GM19467 (cell line): ENCODE measurements around the gene SMIM5.

Source experiments
- ATAC-seq: cut with Tn5 transposase; IDR thresholded peaks from one replicate; pipeline ENCODE4 v1.9.1; 2021; ENCODE audit warnings: mild to moderate bottlenecking, moderate library complexity; ENCODE audit not compliant: unreplicated experiment

Gene SMIM5

DNA sequence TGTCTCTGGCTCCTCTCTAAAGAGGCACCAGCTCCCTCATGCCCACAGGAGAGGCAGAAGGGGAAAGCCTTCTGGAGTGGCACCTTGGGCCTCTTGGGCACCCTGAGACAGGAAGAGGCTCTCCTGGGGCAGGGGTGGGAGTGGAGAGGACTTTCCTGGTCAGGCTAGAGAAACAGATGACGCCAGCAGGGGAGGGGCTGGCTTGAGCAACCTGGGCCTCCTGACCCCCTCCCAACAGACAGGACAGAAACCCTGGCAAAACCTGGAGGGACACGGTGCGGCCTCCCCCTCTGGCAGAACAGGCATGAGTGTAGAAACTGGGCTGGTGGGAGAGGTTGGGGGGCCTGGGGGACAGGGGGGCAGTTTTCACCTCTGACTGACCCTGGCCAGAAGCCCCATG is 6.1 kb downstream of the SMIM5 start:
- no peak for ATAC-seq

- no peak for ATAC-seq
Observed at GRCh38 chr17:75639771-75640555, 6.7 kb downstream of the SMIM5 start.

GRCh38 chr17:75640556-75641119 is 7.4 kb downstream of the SMIM5 start:
- ATAC-seq = no peak

GRCh38 chr17:75641343-75641742 is 8.1 kb downstream of the SMIM5 start:
- ATAC-seq = no peak

- ATAC-seq = no peak
Observed at GRCh38 chr17:75642182-75642783, 9.0 kb downstream of the SMIM5 start.

DNA sequence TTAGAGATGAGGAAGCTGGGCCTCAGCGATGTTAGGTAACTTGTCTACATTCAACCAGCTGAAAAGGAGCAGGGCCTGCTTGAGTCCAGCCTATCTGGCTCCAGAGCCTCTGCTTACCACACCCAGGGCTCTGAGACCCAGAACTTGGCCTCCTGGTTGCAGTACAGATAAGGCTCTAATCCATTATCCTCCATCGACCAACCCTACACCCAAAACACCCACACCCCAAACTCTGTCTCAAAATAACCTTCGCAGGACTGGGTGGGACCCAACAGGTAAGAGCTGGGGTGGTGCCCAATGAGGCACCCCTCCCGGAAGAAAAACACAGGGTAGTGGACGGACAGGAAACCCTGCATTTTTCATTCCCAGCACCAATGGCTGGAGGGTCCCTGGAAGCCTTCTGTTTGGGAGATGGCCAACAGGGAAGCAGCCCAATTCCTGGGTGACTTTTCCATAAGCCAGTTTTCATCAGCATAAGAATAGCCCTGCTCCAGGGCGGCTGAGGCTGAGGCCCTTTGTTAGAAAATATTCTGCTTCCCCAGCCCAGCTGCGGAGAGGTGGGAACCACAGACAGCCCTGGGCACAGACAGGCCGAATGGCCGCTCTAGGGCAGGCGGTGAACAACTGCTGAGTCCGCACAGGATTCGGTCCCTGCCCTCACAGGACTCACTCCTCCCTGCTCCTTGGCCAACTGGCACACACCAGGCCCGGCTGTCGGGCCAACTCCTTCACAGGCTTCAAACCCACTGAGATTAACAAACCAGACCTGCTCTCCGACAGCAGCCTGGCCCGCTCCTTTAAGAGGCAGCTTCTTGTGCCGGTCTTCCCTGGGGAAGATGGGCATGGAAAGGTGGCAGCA is 9.8 kb downstream of the SMIM5 start:
- no peak for ATAC-seq

- no peak for ATAC-seq
Observed at GRCh38 chr17:75643643-75644017, 10.4 kb downstream of the SMIM5 start.

DNA sequence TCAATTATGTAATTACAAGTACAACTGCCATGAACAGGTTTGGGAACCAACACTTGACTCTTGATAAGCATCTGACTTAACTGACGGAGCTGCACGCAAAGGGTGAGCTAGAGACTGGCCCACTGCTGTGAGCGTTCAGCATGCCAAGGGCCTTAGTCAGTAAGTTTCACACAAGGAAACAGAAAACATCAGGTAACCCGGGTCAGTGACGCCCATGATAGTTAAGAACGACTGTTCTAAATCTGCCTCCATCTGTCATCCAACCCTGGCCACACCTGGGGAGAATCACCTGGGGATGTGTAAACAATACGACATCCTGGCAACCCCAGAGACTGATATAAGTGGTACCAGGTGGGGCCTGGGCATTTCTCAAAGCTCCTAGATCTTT is 12.3 kb downstream of the SMIM5 start:
- ATAC-seq = no peak

- ATAC-seq = peak; percentile 74
Observed at GRCh38 chr17:75645889-75646637, 12.8 kb downstream of the SMIM5 start.

GRCh38 chr17:75646638-75646992 is 13.4 kb downstream of the SMIM5 start:
- no peak for ATAC-seq

- no peak for ATAC-seq
Observed at GRCh38 chr17:75647061-75647460, 13.8 kb downstream of the SMIM5 start.

GRCh38 chr17:75647921-75648320 is 14.7 kb downstream of the SMIM5 start:
- no peak for ATAC-seq

DNA sequence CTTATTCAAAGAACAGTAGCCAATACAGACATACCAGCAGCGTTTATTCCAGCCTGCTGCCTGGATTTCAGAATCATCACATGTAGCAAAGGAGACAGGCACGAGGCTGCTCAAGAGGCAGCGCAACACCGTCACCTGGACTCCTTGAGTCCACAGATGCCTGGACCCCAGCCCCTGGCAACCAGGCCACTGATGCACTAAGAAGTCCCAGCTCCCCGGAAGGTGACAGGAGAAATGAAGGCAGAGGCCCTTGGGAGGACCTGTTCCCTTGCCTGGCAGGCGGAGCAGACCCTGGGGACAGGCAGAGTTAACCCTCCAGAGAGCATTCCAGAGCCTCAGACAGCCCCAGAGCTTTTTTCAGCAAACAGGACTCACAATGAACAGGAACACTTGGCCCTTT is 16.5 kb downstream of the SMIM5 start:
- ATAC-seq = no peak

GRCh38 chr17:75650874-75651273 is 17.6 kb downstream of the SMIM5 start:
- no peak for ATAC-seq

DNA sequence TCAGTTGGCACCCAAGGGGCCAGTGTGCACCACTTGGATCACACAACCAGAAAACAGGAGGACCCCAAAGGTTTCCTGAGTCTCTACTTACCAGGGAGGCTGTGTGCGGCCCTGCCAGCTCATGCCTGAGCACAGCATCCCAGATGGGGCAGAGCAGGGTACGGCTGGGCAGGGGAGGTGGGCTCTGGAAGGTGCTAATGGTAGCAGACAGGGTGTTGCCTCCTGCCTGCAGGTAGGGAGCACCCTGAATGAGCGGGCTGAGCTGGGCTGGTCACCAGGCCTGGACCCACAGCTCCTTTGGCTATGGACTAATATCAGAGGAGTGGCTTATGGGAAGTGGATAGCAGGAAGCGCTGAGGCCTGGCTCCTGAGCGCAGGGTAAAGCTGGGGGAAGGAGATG is 19.1 kb downstream of the SMIM5 start:
- no peak for ATAC-seq

DNA sequence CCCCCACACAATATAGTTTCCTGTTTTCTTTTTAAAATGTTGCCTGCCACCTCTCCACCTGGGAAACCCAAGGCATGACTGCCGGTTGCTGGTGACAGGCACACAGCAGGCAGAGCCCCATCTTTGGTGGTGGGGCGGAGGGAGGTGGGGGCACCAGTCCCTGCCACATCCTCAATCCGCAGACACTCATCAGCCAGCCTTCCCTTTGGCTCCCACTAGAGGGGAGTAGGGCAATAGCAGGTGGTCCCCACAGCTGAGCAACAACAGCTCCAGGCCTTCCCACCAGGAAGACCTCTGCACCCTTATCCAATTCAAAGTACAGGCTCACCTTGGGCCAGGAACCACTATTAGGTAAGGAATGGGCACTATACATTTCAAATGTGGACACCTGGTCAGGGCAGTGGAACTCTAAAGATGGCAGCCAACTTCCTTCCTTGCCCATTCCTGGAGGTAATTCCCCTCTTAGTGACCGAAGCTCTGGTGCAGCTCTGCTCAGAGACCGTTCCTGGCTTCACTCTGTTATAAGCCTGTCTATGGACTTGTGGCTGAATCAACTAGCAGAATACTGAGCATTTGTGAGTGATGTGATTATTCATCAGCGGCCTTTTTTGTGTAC is 19.8 kb downstream of the SMIM5 start:
- no peak for ATAC-seq

- no peak for ATAC-seq
Observed at GRCh38 chr17:75654176-75654575, 20.9 kb downstream of the SMIM5 start.

DNA sequence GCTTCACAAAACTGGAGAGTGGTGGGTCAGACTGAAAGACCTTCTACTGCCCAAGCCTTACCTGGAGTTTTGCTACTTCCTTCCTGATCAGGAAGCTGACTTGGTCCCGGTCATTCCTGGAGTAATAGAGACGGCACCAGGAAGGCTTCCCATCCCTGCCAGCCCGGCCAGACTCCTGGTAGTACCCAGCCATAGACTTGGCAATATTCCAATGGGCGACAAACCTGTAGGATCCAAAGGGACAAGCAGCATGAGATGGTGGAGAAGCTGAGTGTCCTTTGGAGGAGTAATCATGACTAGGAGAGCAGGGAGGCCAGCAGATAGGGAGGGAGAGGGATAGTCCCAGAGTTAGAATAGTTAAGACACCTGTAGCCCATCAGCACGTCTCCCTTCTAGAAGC is 25.0 kb downstream of the SMIM5 start:
- no peak for ATAC-seq

GRCh38 chr17:75661531-75661930 is 28.3 kb downstream of the SMIM5 start:
- no peak for ATAC-seq

GRCh38 chr17:75662511-75662910 is 29.3 kb downstream of the SMIM5 start:
- no peak for ATAC-seq
